GM12892 (cell line): ENCODE results near the gene COTL1.

Experiments
- POLR2A ChIP-seq: IDR thresholded peaks from 2 replicates; pipeline ENCODE4 v1.6.1; 2011; ENCODE audit warnings: low read depth, low read length, control low read depth
- POLR2AphosphoS5 ChIP-seq: IDR thresholded peaks from 2 replicates; pipeline ENCODE4 v1.6.1; 2011; ENCODE audit warnings: low read depth, low read length, control low read depth
- TAF1 ChIP-seq: IDR thresholded peaks from 2 replicates; pipeline ENCODE4 v1.6.1; 2011; ENCODE audit warnings: low read depth, mild to moderate bottlenecking, control low read depth, low read length, borderline replicate concordance

DNA sequence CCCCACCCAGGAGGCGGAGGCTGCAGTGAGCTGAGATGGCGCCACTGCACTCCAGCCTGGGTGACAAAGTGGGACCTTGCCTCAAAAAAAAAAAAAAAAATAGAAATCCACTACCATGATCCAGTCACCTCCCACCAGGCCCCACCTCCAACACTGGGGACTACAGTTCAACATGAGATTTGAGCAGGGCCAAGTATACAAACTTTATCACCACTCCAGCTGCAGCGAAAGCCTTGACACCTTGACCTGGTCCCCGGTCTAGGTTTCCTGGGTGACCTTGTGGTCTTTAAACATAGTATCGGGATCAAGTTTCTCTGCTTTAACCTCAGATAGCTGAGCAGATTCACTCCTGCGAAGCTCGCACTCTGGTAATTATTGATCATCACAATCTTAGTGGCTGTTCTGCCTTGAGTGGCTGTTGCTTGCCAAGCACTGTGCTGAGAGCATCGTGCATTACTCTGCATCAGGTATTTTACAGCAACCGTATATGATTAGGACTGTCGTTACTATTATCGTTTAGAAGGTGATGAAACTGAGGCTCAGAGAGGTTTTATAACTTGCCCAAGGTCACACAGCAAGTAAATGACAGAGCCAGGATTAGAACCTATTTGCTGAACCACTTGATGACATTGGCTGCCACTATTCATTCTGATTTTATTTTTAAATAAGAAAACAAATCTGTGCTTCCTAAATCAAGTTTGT, 63.1 kb downstream of the COTL1 start:
- TF ChIP-seq POLR2A (no peak), TAF1 (no peak), POLR2AphosphoS5 (no peak)
